Sigmoid colon (tissue), 4 donors: Measurements from ENCODE around the gene PDCD4.

Experiments used
- CTCF ChIP-seq, 4 experiments: fragments of 450-650 bp in 3 of 4; fragments of 200-600 bp in 1 of 4; IDR thresholded peaks; one replicate each; pipeline ENCODE4 v1.5.1; 2016 to 2019; ENCODE audit warnings: antibody characterized with exemption in 4 of 4, mild to moderate bottlenecking in 3 of 4, moderate library complexity in 2 of 4
- POLR2A ChIP-seq, 2 donors: fragments of 450-650 bp; IDR thresholded peaks; one replicate each; pipeline ENCODE4 v1.6.1; 2016; ENCODE audit warnings: antibody characterized with exemption in 2 of 2, mild to moderate bottlenecking in 2 of 2, moderate library complexity in 2 of 2
- POLR2AphosphoS5 ChIP-seq, 4 donors: sonication (generic); formaldehyde crosslinking; IDR thresholded peaks; one replicate each; pipeline ENCODE4 v1.6.1; 2017; ENCODE audit warnings: antibody characterized with exemption in 4 of 4

- no peak for TF ChIP-seq CTCF (IDR thresholded peaks at IDR 0.05)
- TF ChIP-seq POLR2A (IDR thresholded peaks at IDR 0.05): no peak
- TF ChIP-seq POLR2AphosphoS5 (IDR thresholded peaks at IDR 0.05): no peak
Measured at GRCh38 chr10:110887560-110887959, 15.8 kb downstream of the PDCD4 start.
